GM12892 (cell line): ENCODE results near the gene PLA2G15.

ENCODE experiments used
- POLR2A ChIP-seq: IDR thresholded peaks from 2 replicates; pipeline ENCODE4 v1.6.1; 2011; ENCODE audit warnings: low read depth, low read length, control low read depth
- POLR2AphosphoS5 ChIP-seq: IDR thresholded peaks from 2 replicates; pipeline ENCODE4 v1.6.1; 2011; ENCODE audit warnings: low read depth, low read length, control low read depth

DNA sequence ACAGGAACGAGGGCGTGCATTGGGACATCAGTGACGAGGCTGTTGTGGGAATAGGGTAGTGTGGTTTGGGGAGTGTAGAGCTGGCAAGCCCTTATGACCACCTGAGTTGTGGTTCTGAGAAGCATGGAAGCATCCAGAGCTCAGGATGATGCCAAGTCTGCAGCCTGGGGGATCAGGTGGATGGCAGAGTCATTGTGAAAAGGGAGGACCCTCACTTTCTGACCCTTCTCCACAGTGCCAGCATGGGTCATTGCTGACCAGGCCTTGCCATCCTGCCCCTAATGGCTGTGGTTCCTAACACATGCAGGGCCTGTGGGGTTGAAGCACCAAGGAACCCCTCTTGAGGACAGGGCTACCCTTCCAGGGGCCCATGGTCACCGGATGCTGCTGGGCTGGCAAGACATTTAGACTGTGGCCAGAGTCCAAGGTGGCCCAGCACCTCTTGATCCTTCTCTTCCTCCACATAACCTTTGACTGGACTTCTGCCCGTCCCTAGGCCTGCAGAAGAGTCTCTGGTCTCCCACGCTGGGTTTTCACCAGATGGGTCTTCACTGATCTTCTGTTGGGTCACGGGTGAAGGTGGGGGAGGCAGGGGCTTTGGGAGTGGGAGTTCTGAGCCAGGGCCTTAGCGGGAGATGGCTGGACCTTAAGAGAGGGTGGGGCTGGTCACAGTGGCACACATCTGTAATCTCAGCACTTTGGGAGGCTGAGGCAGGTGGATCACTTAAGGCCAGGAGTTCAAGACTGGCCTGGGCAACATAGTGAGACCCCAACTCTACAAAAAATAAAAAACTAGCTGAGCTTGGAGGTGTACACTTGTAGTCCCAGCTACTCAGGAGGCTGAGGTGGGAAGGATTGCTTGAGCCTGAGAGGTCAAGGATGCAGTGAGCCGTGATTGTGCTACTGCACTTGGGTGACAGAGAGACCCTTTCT is 2.0 kb upstream of the PLA2G15 start:
- TF ChIP-seq POLR2AphosphoS5, result no peak
- TF ChIP-seq POLR2A, result no peak
